ENCODE measurements around the gene RNF14. TPM values are rescaled to one million over a fixed set of nuclear protein-coding genes. Genes with fewer than 3 reads are reported as not detected.

Gene RNF14
- total RNA-seq, 1 experiment from 2014 or later: 20.5 TPM

- TF ChIP-seq AFF4 (CRISPR knock-in tag; IDR thresholded peaks at IDR 0.05; ENCODE audit: borderline replicate concordance): no peak
- TF ChIP-seq NFE2L1 (CRISPR knock-in tag; IDR thresholded peaks at IDR 0.05): no peak
- TF ChIP-seq ZMAT4 (CRISPR knock-in tag; IDR thresholded peaks at IDR 0.05): no peak
- no peak for TF ChIP-seq GRHL2 (CRISPR knock-in tag; IDR thresholded peaks at IDR 0.05; ENCODE audit: insufficient replicate concordance, severe bottlenecking)
- no peak for TF ChIP-seq OVOL2 (CRISPR knock-in tag; IDR thresholded peaks at IDR 0.05; ENCODE audit: borderline replicate concordance)
- TF ChIP-seq HMGXB4 (CRISPR knock-in tag; IDR thresholded peaks at IDR 0.05): no peak
- no peak for TF ChIP-seq ZSCAN18 (CRISPR knock-in tag; IDR thresholded peaks at IDR 0.05)
- no peak for TF ChIP-seq ATF2 (CRISPR knock-in tag; IDR thresholded peaks at IDR 0.05; ENCODE audit: borderline replicate concordance, low read depth)
- TF ChIP-seq ELF4 (CRISPR knock-in tag; IDR thresholded peaks at IDR 0.05; ENCODE audit: low read depth): no peak
- TF ChIP-seq ZNF121 (CRISPR knock-in tag; IDR thresholded peaks at IDR 0.05): no peak
- TF ChIP-seq FOXP1 (CRISPR knock-in tag; IDR thresholded peaks at IDR 0.05; ENCODE audit: borderline replicate concordance): no peak
- no peak for TF ChIP-seq PREB (CRISPR knock-in tag; IDR thresholded peaks at IDR 0.05; ENCODE audit: borderline replicate concordance)
- TF ChIP-seq CREM (CRISPR knock-in tag; IDR thresholded peaks at IDR 0.05): no peak
Measured at GRCh38 chr5:142007237-142007544, 38.3 kb downstream of the RNF14 start (continued).

- ATAC-seq: no peak
- ChIA-PET POLR2A (no interaction called here), CTCF (interaction anchor here (1.7 kb wide), 1 partner anchor 39 kb away, joined by 6 read pairs; the partner anchor contains the start of gene RNF14)
- Mint-ChIP-seq H3K27ac (no peak overlapping the region), H3K4me1 (peaks cover 5% of the 10 kb centered on the region), H3K9me3 (no peaks in the 10 kb centered on the region), H3K27me3 (ENCODE audit: low read depth) (no peaks in the 10 kb centered on the region), H3K36me3 (peaks cover 54% of the 10 kb centered on the region), H3K4me3 (no peak overlapping the region)
- no peak for DNase-seq (ENCODE audit: low spot score)
- TF ChIP-seq HMGXB4 (CRISPR knock-in tag; IDR thresholded peaks at IDR 0.05) (no peak), ERG (CRISPR knock-in tag; IDR thresholded peaks at IDR 0.05) (no peak), OVOL2 (CRISPR knock-in tag; IDR thresholded peaks at IDR 0.05; ENCODE audit: borderline replicate concordance) (no peak), GABPB1 (CRISPR knock-in tag; IDR thresholded peaks at IDR 0.05) (no peak), NR2C2 (CRISPR knock-in tag; IDR thresholded peaks at IDR 0.05) (no peak), GTF2I (CRISPR knock-in tag; conservative IDR thresholded peaks at IDR 0.05) (no peak), PREB (CRISPR knock-in tag; IDR thresholded peaks at IDR 0.05; ENCODE audit: borderline replicate concordance) (no peak), AR (CRISPR knock-in tag; IDR thresholded peaks at IDR 0.05) (no peak)
Measured at GRCh38 chr5:142008813-142009212, 39.9 kb downstream of the RNF14 start.
